Stimulated activated CD8-positive, alpha-beta memory T cell treated with anti-CD3 and anti-CD28 coated beads, Interleukin-15, amount 100 ng/mL, for 1 hour (primary cell): ENCODE data around the gene SV2C.

Experiments used
- DNase-seq: peaks from one replicate; pipeline ENCODE4 v3.0.0-alpha.2; 2020; ENCODE audit warnings: low read depth

SV2C gene

DNA sequence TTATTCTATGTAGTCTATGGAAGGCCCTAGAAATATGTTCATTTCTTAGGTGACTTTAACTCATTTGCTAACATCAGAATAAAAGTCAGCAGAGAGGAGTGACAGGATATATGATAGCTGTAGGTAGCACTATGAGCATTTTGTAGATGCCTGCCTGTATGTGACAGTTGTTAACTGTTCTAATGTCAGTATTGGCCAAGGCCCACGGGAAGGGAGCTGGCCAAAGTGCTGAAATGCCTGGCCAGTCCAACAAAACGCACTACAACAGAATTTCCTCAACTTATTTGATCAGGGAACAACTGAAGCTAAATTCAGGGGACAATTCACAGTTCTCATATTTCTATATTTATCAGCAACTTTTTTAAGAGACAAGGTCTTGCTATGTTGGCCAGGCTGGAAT lies 20.8 kb downstream of the SV2C start:
- DNase-seq: no peak

DNA sequence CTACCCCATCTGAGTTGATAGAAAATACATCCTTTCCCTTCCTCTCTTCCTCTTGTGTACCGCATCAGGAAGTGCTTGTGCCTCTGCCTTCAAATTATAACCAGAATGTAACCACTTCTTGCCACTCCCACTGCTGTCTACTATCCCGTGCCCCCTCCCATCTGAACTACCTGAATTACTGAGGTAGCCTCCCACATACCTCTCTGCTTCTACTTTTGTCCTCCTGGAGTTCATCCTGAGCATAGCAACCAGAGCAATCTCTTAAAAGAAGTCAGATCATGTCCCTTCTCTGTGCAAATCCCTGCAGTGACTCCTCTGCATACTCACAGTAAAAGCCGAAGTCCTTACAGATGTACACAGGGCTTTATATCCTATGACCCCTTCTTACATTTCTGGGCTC lies 23.0 kb downstream of the SV2C start:
- no peak for DNase-seq

DNA sequence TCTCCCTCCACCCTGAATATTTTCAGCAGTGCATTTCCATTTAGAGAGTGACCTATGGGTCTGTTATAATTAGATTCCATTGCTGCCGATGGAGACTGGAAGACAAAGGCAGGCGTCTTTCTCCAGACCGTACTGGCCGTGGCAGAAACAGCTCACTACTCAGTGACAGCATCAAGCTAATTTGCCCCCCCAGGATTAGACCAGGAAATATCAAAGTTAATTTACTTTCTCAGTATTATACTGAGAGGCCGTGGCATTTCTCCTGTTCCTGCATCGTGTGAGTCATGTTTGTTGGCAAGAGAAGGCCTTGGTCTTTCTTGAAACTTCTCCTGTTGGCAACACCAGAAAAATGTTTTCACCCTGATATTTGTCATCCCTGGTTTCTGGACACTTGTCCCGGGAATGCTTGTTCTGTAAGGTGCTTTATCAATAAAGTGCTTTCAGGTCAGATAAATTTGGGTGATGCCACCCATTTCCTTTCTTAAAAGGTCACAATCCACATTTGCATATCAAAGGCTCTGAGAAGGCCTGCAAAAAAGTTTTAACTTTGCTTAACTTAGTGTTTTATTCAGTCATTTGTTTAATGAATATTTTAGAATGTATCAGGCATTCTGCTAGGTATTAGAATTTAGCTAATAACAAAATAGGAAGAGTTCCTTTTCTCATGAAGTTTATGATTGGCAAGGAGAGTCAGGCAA lies 28.4 kb downstream of the SV2C start:
- no peak for DNase-seq

DNA sequence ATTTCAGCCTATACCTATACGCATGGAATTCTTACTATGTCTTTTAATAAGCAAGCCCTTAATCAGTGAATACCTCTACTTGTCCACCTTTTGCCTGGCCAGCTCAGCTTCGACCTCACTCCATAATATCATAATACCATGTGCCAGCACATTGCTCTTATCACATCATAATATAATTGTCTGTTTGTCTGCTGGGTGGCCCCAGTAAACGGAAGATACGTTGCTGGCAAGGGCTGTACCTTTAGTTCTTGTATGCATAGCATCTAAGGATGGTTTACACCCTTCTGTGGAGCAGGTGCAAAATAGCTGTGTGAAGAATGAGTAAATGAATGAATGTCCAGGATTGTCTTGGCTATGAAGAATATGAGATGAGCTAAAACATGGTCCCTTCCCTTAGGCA lies 29.9 kb downstream of the SV2C start:
- no peak for DNase-seq

DNA sequence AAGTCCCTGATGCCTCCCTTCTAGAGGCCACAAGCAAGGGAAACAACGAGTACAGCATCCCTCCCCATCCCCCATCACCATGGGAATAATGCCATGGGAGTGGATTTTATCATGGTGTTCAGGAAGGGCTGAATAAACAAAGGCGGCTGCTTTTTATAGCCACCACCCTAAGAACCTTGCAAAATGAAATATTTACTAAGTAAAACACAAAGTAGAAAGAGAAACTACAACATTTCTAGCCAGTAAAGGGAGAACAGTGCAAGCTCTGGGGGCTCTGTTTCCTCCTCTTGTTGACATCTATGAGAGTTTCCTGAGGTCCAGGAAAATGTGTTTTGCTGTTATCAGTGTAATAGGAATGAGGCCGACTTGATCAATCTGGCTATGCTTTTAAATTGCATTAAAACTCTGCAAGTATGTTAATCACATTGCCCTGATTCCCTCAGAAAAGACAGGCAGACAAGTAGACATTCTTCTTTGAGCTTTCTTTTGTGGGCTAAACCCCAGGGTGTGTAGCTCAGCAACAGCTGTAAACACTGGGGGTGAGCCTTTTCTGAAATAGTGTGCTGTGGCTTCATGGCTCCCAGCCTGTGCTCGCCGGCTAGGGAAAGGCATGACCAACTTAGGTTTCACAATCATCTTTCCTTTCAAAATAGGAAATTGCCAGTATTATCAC lies 31.1 kb downstream of the SV2C start:
- no peak for DNase-seq

DNA sequence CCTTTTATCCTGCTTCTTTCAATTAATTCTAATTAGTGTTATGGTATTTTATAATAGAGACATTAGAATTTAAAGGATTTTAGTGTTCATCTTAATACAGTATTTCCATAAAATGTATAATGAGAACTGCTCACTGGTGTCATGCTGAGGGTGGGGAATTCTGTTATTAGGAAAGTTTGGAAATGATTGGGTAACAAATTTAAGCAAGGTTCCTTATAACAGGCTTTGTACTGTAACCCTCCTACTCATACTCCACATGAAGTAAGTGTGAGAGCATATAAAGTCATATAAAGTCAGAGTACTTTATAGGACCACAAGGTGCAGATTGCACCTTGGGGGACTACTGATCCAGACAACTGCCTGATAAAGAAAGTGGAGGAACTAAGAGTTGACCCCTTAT lies 42.2 kb downstream of the SV2C start:
- DNase-seq: no peak

DNA sequence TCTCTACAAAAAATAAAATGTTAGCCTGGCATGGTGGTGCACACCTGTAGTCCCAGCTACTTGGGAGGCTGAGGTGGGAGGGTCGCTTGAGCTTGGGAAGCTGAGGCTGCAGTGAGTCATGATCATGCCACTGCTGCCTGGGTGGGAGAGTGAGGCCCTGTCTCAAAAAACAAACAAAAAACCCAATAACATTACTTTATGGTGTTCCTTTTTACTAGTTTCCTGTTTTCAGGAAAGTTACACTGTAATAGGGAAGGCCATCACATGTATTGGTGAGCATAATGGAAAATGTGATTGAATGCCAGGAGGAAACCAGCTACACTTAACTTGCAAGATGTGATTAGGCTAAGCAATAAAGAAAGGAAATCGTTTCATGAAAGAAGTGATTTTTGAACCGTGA lies 42.7 kb downstream of the SV2C start:
- no peak for DNase-seq

DNA sequence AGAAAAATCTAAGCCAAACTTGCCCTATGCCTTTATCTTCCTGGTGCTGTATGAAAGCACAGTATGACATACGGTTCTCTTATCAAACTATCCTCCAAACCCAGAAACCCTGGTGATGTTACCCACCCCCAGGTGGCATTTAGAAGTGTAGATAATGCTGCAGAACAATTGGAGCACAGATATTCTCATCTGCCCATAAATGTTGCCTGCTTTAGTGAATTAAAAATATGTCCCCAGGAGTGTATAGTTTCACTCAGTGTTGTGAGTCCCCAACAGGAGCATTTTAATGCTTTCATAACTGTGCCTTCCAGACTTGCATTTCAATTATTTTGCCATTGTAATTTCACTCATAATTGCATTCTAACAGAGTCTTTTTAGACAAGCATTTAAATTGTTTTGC lies 50.8 kb downstream of the SV2C start:
- DNase-seq: no peak

DNA sequence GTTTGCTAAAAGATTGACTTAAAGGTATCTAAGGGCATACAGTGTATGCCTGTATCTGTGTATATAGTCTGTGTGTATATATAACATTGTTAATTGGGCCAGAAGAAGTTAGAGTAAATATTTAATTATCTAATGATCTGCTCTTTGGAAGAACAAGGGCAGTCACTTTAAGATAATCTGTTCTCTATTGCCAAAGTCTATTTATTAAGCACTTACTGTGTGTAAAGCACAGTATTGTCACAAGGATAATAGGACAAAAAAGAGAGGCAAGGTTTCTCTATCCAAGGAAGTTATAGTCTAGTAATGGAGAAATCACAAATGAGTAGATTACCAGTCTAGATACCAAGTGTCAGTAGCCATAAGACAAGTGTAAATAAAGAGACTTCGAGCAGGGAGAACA lies 51.5 kb downstream of the SV2C start:
- no peak for DNase-seq

DNA sequence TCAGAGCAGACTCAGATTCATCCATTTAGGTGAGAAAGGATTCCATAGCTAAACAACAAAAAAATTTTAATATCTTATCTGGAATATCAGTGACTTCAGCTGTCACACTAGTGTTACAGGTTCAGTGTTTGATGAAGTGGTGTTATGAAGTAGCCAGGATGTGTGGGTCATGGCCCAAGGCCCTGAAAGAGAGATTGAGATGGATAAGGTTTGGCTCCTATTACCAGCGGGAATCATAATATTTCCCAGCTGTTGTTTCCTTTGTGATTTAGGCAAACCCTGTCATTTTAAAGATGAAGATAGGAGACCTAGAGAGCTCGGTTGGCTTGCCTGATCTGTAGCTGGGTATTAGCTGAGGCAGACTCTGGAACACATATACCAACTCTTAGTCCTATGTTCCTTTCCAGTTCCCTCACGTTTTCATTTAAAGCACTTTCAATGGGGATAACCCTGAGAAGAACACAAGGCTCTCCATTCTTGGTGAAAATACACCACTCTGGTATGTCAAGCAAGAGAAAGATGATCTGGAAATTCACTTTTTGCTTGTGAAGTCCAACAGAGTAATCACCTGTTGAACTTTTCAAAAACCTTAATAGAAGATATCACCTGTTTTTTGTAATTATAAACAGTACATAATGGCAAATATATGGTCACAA lies 54.8 kb downstream of the SV2C start:
- DNase-seq: no peak

DNA sequence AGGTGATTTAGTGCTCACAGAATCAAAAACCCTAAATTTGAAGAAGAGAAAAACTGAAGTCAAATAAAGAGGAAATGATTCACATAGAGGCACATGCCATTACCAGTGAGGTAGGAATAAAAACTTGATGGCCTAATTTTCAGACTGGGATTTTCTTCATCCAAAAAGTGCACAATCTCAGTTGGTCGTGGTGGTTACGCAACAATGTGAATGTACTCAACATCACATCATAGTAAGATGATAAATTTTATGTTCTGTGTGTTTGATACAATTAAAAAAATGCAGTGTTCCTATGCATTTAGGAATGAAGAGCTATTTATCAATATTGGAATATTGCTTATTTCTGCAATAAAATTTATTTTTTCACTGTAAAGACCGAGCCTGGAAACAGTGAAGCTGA lies 60.7 kb downstream of the SV2C start:
- no peak for DNase-seq

DNA sequence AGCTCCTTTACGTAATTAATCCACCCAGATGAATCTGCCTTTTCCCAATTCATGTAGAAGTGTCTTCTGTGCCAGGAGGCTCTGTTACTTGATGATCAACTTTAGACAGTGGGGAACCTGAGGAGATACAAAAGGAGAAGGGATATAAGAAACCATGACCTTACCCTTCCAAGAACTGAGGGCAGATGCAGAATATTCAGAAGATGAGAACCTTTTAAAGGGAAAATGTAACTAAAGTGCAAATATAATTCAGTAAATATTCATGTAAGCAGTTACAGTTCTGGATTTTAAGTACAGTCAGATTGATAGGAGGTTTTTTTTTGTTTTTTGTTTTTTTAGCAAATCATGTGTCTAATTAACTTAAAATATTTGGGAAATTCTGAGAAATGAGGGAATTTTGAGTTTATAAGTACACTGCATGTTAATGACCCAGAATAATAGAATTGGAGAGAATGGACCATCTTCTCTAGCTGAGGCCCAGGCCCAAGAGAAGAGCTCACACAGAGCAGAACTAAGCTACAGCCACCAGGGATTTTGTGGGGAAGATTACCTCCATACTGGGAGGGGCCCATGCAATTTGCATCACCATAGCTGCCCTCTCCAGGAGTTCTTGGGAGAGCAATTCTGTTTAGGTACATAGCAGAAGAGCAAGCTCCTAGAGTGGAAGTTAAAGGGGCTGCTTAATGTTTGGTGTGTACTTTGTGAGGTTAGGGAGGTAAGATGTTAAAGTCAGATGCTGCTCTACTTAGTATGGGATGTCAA lies 61.5 kb downstream of the SV2C start:
- DNase-seq: no peak

DNA sequence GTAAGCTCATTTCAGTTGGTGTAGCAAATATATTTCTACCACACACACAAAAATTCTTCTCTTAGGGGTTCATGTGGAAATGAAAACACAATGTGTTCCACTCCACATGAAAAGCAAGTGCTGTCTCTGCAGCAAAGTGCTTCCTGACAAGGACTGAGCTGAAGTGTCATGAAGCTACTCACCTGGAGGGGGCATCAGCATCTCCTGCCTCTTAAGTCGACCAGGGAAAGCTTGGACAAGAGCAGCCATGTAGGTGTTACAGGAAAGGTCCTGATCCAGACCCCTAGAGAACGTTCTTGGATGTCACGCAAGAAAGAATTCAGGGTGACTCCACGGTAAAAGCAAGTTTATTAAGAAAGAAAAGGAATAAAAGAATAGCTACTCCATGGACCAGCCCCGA lies 62.8 kb downstream of the SV2C start:
- no peak for DNase-seq

DNA sequence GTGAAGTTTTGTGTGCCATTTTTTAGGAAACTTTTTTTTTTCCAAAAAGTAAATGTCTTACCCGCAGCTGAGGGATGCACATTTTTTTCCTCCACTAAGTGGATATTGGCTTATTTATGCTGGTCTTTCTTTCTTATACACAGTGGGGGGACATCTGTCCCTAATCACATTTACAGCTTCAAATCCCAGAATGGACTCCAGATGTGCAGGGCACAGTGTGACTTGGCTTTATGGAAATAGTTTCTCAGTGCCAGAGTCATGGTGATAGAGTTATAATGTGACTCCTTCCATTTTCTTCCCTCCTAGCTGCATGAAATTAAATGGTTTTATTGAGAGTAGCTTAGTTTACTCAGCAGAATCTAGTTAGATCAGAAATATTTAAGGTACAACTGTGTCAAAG lies 66.5 kb downstream of the SV2C start:
- DNase-seq: no peak

DNA sequence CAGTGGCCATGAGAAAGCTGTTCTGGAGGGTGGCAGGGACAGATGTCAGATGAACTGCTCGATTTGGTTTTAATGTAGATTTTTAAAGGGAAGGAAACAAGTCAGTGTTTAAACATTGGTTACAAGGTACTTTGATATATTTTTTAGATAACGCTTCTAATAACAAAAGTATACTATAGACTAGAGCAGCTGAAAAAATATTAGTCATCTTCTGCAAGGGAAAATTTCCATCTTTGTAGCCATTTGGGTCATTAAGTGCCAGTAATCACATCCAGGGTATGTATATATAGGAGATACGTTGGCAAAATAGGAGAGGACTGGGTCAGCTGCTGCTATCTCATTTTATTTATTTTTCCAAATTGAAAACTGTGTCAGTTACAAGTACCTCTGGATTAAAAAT lies 69.0 kb downstream of the SV2C start:
- no peak for DNase-seq

DNA sequence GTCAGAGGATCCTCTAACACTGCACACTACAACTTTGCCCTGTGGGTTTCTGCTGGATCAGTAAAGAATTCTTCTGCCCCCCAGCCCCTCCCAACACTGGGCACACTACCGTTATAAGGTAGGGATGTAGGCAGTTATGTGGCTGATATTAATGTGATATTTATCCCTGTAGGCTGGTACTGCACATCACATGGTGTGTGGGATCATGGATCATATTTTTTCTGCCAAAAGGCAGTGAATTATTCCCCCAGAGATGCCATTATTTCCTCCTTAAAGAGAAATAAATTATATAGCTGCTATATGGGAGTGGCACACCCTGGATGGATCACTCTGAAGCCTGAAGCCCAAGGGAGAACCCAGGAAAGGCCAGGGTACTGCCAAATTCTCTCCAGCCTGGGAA lies 69.5 kb downstream of the SV2C start:
- DNase-seq: no peak

DNA sequence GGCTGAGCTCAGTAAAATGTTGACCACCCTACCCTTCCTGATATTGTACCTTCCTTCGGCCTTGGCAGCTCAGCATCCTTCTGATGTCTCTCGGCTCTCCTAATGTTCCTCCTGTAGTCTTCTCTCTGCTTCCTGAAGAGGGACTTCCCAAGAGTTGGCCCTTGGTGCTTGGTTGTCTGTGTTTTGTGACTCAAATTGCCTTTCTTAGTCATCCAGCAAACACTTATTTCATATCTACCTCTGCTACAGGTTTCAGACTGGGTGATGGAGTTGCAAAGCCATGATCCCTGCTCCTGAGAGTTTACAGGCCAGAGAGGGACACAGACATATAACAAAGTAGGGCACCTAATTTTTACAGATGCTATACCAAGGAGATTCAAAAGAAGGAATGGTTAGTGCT lies 70.1 kb downstream of the SV2C start:
- no peak for DNase-seq

DNA sequence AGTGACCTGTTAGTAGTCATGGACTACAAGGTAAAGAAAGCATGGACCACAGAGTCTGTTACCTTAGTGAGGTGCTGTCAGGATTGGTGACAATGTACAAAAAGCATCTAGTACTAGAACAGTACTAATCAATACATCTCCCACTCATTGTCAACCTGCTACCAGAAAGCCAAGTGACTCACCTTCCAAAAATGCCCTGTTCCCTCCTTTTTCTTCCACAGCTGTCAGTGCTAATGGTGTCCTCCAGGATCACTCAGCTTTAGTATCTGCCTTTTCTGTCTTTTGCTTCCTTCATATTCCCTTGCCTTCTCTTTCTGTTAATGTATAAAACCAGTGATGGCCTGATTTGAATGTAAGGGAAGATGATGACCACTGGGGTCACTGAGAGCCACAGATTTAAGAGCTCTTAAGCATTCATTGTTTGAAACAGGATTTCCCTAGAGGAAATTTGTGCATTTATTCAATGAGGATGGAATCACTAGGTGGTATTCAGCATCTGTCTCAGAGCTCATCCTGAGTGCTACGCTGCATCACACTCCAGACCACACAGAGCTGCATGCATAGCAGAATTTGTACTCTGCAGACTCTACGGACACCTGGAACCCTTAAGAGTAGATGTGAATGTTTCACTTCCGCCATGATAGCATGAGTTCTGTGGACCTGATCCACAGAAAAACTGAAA lies 71.0 kb downstream of the SV2C start:
- no peak for DNase-seq

DNA sequence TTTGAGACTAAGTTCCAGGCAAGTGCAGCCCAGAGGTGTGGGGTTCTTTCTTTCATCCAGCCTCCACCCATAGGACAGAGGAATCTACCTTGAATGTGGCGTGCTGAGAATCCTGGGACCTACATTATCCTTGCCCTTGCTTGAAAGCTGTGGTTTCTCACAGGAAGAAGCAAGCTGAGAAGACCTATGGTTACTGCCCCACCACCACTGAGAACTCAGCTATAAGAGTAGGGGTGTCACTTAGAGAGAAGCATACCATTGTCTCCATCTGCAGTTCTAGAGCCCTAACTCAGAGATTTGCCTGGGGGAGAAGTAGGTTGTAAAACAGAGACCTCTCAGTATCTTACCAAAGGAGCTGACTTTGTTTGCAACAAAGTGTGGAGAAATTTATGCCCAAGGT lies 72.4 kb downstream of the SV2C start:
- no peak for DNase-seq

DNA sequence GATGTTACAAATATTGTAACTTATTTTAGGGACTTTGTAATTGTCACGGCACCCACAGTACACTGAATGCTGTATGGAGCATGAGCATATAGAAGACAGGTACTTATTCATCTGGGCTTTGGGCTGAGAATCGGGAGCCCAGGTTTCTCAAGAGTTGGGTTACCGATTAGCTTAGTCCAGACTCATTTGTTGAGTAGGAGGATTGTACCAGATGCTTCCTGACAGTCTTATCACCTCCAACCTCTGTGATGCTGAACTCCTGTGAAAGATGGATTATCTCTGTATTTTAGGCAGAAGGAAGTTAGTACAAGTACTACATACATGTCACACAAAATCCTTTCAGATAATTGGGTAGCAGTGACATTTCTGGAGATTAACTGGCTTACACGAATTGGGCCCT lies 79.2 kb downstream of the SV2C start:
- no peak for DNase-seq

DNA sequence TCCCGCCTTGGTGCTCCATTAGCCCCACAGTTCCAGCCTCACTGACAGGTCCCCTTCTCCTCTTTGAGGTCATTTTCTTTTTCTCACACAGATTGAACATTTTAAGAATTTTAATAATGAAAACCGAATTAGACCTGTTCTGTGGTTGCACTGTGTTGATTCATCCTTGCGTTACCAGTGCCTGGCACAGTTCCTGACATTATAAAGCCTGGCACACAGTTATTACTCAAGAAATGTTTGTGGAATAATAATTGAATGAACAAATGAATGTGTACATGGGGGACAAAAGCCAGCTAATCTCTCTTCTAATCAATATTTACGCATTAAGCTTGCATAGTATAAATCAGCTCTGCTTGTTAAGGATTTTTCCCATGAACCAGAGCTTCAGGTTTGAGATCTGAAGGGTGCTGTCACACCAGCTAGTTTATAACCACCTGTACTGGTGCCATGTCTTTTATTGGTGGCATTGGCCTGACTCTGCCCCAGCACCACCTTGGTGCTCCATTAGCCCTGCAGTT lies 80.0 kb downstream of the SV2C start:
- DNase-seq: no peak

DNA sequence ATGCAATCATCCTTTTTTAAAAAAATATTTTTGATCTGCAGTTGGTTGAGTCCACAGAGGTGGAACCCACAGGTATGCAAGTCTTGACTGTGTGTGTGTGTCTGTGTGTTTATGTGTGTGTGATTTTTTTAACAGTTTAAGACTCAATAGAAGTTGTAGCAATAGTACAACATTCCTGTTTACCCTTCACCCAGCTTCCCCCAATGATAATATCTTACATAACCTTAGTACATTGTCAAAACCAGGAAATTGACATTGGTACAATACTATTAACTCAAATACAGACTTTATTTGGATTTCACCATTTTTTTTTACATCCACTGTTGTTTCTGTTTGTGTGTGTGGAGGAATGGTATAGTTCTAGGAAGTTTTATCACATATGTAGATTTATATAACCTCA lies 81.8 kb downstream of the SV2C start:
- DNase-seq: no peak
